HG03103 (cell line): ENCODE data around the gene CCDC134.
A peak's percentile ranks its signal among the peaks of the same experiment; 100 is the strongest.

Experiments used
- ATAC-seq: cut with Tn5 transposase; IDR thresholded peaks from one replicate; pipeline ENCODE4 v1.9.1; 2021; ENCODE audit warnings: low read depth; ENCODE audit not compliant: unreplicated experiment

The CCDC134 gene

DNA sequence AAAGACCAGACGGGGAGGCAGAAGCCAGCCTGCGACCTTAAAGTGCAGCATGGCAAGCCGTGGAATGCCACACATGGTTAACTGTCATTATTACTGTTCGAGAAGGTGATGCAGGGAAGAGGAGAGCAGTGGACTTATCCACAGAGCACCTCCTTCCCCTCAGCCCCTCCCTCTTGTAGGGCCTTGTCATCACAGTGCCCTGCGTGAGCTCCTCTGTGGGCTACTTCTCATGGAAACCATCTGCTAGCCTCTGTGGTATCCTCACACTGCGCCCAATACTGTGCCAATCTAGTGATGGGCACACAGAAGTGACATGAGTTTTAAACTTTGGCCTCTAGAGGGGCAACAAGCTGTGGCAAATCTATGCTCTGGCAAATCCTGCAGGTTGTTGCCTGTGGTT is 18.2 kb upstream of the CCDC134 start:
- no peak for ATAC-seq

DNA sequence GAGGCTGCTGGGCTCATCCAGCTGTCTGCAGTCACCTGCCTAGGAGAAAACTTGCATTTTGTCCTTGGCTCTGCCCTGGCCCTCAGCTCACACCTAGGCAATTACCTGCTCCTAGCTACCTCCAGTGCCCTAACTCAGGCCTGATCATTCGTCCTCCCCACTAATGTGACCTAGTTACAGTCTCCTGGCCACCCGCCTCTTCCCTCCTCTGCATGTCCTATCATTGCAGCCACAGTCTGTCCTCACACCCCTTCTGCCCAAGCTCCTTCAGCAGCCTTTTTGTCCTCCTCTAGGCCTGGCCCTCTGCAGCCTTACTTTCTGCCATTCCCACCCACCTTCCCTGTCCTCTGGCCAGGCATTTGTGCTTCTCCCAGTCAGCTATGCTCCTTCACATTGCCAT is 17.7 kb upstream of the CCDC134 start:
- ATAC-seq, result no peak

DNA sequence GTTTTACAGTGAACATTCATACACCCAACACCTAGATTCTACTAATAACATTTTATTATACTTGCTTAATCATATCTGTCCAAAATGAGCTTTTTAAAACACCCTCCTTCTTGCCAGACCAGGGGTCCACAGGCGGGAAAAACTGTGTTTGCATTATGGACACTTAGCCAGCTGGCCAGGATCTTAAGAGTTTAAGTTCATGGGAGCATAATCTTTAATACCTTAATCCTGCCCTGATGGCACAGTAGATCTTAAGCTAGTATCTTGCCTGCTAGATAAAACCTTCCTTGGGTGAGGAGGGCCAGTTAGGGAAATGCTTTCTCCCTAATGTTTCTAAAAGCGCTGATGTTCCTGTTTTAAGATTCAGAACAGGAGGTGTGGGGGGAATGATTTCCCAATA is 13.1 kb upstream of the CCDC134 start:
- ATAC-seq, result no peak

DNA sequence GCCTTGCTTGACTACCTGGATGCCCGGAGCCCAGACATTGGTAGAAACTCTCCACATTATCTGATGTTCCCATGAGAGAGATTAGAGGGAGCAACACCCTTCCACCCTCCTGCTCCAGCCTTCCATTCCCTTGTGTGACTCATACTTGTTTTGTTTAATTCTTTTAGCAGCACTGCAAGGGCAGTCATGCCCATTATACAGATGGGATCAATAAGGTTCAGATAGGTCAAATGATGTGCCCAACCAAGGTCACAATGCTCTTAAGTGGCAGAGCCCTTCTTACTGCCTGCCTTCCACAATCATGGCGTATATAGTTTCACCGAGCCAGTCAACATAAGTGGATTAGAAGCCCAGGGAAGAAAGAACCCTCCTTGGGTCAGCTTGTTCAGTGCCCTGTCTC is 6.6 kb upstream of the CCDC134 start:
- no peak for ATAC-seq

DNA sequence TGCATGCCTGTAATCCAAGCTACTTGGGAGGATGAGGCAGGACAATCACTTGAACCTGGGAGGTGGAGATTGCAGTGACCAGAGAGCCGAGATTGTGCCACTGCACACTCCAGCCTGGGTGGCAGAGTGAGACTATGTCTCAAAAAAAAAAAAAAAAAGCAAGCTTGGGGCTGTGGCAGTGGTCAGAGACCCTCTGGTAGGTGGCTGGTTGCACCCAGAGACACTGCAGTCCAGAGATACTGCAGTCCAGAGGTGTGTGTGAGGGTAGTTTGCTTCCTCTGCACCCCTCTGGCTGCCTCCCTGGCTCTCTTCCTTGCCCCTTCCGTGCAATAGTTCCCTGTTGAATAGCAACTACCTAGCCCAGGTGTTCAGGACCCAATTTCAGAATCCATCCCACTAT is 1.7 kb upstream of the CCDC134 start:
- no peak for ATAC-seq

DNA sequence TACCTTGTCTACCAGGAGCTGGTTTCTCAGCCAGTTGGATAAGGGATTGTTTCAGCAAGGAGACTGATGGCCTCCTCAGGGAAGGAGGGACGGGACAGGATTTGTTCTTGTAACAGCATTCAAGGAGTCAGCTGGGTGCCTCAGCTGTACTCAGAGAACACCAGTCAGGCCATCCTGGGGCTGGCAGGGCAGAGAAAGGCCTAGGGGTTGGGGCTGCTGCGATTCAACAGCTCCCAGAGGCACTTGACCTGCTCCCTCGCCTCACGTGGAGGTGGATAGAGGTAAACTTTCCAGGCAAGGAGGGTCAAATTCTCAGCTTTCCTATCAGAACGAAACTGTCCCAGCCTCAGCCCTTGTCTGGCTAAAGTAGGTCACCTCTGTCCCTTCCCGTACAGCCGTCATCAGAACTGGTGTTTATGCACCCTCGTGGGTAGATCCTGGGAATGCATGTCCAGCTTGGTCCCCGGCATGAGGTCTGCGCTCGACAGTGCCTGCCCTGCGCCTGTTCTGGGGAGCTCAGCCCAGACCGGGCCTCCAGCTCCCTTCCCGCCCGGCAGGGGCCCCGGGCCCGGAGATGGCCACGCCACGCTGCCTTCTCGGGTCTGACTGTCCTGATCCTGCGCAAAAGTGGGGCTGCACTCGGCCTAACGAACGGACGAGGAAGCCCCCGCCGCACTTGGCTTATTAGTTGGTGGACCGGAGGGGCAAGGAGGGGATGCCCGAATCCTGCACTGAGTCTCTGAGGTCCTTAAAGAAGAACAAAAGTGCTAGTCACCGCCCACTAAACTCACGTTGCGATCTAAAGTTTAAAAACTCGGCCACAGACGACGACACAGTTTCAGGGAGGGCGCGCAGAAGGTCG is 762 bp upstream of the CCDC134 start:
- ATAC-seq, result peak; percentile 22

DNA sequence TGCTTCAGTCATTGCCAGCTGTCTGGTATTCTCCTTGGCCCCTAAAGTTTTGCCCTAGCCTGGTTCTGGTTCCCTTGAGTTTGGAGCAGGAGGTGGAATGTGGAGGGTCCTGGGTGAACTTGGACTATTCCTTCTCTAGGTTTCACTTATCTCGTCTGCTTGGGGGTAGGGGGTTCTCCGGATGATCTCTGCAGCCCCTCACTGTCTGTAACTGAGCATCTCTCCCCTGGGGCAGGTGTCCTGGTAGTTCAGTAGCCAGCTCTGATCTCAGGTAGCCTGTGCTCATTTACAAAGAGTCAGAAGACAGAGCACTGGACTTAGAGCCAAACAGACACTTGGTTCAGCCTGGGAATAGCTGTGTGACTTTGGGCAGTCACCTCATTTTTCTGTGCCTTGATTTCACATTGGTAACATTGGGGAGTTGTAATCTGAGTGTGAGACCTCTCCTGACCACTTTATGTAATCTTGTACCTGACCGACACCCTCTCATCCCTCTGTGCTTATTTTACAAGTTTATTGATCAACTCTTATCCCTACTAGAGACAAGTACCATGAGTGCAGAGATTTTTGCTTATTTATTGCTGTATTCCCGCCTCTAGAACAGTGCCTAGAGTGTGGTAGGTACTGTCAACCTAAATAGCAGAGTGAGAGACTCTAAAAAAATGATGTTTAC is 804 bp downstream of the CCDC134 start:
- ATAC-seq, result no peak

DNA sequence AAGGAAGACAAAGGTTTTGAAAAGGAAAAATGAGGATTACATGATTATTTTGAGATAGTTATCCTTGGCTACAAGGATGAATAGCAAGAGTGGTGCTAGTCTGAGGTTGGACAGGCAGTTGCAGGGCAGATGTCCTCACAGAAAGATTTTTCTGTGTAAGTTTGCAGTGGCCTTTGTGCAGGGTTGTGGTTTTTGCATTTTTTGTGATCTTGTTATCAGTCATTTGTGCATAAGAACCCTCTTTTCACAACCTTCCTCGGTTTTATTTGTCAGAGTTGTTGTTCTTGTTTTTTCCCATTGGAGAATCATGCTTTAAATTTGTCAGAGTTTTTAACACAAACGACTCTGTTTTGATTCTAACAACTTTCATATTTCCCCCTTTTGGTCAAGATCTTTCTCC is 1.4 kb downstream of the CCDC134 start:
- ATAC-seq, result no peak

DNA sequence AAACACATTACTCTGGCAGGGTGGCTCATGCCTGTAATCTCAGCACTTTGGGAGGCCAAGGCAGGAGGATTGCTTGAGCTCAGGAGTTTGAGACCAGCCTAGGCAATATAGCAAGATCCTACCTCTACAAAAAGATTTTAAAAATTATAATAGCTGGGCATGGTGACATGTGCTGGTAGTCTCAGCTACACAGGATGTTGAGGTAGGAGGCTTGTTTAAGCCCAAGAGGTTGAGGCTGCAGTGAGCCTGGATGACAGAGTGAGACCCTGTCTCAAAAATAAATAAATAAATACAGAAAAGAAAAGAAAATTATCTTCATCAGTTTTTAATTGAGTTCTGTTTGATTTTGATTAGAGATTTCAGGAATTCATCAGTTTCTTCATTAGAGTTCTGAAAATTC is 5.2 kb downstream of the CCDC134 start:
- ATAC-seq, result no peak

DNA sequence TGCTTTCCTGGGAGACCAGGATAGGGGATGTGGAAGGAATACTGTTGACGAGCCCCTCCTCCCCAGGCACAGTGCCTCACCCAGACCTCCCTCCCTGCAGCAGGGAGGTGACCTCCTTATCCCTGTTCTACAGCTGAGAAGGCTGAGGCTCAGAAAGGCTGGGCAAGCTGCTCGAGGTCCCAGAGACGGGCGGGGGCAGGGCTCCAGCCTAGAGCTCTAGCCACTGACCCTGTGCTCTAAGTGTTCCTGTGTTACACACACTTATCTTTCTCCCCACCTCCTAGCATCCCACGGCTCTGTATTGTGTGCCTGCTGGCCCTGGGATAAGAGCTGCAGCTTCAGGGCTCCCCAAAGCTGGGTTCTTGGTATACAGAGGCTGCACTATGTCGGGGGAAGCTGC is 7.9 kb downstream of the CCDC134 start:
- no peak for ATAC-seq

DNA sequence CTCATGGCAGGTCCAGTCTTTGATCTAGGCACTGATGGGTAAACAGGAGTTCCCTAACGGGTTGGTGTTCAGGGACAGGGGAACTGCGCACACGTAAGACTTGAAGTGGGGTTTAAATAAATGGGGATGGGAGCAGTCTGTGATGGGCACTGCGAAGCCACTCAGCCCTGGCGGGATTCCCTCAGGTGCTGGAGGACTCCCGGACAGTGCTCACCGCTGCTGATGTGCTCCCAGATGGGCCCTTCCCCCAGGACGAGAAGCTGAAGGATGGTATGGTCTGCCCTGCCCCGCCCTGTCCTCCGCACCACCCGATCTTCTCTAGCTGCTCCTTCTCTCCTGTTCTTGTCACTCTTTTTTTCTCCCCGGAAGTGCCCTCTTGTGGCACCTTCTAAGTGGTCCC is 9.5 kb downstream of the CCDC134 start:
- no peak for ATAC-seq

DNA sequence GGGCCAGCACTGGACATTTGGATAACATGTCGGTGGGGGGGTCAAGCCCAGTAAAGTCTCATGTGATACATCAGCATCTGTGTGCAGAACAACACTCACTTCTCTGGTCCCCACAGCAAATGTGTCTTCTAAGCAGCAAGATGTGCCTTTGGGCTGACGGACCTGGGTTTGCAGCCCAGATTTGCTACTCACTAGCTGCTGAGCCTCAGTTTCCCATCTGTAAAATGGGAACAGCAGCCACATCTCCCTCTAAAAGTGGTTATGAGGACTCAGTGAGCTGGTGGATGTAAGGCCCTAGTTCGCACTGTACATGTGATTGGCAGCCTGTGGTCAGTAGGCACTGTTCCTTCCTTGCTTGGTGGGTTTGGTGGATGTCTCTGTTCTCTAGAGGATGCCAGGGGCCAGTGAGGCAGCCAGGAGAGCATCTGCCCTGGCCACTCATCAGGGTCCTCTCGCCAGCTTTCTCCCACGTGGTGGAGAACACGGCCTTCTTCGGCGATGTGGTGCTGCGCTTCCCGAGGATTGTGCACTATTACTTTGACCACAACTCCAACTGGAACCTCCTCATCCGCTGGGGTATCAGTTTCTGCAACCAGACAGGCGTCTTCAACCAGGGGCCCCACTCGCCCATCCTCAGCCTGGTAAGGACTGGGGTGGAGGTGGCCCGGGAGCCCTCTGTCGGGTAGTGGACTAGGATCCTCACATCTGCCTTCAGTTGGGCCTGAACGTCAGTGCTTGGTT is 12.5 kb downstream of the CCDC134 start:
- no peak for ATAC-seq

DNA sequence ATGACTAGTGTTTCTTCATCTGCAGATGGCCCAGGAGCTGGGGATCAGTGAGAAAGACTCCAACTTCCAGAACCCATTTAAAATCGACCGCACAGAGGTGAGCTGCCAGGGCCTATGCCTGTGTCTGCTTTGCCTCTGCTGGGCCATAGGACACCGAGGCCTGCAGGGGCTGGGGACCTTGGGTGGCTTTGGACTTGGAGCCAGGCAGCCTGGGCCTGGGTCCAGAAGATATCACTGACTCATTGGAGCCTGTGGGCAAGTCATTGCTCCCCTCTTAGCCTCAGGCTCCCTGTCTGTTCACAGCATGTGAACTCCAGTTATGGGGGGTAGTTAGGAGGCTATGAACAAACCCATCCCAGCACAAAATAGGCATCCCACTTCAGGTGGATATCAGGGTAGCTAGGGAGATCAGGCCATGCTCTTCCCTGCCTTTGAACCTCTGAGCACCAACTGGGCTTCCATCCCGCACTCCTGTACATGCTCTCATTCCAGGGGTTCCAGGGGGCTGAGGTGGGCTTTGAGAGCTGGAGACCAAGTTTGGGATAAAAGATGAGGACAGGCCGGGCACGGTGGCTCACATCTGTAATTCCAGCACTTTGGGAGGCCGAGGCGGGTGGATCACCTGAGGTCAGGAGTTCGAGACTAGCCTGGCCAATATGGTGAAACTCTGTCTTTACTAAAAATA is 13.4 kb downstream of the CCDC134 start:
- no peak for ATAC-seq

DNA sequence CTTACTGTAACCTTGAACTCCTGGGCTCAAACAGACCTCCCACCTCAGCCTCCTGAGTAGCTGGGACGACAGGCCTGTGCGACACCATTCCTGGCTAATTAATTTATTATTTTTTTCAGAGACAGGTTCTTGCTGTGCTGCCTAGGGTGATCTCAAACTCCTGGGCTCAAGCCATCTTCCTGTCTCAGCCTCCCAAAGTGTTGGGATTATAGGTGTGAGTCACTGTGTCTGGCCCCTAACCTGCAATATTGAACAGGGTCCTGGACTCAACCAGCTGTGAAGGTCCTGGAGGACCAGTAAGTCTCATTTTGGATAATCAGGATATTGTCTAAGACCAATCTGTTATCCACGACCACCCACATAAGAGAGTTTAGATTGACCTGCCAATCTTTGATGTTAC is 15.2 kb downstream of the CCDC134 start:
- no peak for ATAC-seq

DNA sequence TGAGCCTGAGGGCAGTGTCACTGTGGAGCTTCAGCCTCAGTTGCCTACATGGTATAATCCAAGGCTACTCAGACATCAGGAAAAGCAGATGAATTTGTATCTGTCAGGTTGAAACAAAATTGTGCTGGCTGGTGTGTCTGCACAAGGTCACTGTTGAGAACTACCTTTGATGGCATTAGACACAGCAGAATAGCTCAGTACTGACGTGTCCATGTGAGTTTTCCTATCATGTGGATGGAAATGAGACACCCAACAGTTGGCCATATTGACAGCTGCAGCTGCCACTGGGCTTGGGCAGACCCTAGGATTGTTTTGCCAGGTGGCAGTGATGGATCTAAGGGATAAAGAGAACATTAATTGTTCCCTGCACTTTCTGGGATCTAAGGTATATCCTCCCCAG is 15.8 kb downstream of the CCDC134 start:
- ATAC-seq, result no peak

DNA sequence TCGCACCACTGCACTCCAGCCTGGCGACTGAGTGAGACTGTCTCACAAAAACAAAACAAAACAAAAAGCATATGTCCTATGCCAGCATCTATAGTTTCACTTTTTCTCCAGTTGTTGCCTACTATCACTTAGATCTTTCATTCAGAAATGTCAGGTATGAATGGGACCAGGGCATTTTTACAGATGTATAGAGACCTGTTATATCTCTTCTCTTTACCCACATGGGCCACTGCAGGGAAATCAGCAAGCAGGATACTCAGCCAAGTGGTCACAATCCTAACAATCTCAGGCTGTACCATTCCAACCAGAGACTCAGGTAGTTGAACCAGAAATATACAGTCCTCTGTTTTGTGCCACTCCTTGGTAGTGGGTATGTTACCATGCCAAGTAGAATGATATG is 16.4 kb downstream of the CCDC134 start:
- no peak for ATAC-seq

DNA sequence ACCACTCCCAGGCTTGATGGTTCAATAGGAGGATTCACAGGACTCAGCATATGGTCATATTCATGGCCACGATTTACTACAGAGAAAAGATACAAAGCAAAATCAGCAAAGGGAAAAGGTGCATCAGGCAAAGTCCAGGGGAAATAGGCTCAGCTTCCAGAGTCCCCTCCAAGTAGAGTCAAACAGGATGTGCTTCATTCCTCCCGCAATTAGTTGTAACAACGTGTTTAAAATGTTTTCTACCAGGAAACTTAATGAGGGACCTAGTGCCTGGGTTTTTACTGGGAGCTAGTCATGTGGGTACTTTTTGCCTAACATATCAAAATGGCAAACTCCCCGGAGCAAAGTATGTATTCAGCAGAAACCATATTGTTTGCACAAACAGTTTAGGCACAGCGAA is 17.5 kb downstream of the CCDC134 start:
- no peak for ATAC-seq

DNA sequence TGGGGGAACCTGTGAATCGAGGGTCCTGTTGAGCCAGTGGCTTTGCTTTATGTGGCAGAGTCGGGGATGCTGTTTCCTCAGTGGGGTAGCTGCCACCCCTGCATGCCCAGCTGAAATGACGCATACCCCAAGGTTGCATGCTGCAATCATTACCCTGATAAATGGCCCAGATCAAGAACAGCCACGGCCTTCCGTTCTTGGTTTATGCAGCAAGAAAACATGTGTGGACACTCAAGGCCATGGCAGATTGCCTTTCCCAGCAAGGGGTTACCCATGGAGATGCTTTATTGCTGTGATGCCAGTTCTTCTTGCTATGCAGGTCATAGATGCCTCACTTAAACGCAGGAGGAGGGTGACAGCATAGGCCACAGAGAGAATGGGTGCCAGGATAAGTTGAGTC is 18.1 kb downstream of the CCDC134 start:
- no peak for ATAC-seq

DNA sequence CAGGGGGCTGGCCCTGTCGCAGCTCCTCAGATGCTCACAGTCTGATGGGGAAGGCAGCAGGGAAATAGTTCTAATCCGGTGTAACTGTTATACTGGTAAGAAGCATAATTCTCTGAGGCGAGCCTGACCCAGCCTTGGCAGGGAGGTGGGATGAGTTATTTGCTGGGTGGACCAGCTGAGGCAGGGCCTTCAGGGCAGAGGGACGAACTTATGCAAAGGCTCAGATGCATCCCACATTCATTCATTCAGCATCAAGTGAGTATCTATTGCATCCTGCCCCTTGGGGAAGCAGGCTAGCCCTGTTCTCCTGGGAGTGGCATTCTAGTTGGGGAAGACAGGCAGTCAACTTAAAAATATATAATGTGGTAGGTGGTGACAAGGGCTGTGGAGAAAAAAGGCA is 18.8 kb downstream of the CCDC134 start:
- ATAC-seq, result no peak

DNA sequence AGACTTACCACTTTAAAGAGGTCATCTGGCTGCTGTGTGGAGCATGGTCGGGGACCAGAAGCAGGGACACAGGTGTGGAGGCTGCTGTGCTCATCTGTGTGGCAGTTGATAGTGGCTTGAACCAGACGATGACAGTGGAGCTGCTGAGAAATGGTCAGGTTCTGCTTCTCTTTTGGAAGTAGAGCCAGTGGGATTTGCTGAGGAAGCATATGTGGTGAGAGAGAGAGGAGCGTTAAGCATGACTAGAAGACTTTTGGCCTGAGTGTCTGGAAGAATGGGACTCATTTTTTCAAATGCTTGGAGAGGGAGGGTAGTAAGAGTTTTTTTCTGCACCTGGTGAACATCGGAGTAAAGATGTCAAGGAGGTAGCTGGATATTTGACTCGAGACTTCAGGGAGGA is 20.0 kb downstream of the CCDC134 start:
- no peak for ATAC-seq
